PC-3 (cell line): ENCODE results near the gene CDH16. TPM values are rescaled to one million over a fixed set of nuclear protein-coding genes. Genes with fewer than 3 reads are reported as not detected.

Experiments used
- ATAC-seq: fragments of 200-7000 bp; cut with Tn5 transposase; 2 replicates; pipeline ENCODE4 v1.9.1; 2020; ENCODE audit warnings: mild to moderate bottlenecking, moderate library complexity
- BruUV-seq: library from RNA; stranded (reverse); fragments of 400-500 nt; replicated peaks from 2 replicates; lab custom pipeline; 2021; lab: Mats Ljungman, UMichigan
- CTCF ChIA-PET: fragments of 300-600 bp; sonication (Branson Sonifier 250); formaldehyde crosslinking; loops from one replicate; lab custom pipeline; 2022; ENCODE audit warnings: antibody characterized with exemption; lab: Charles Lee
- POLR2A ChIA-PET: fragments of 300-600 bp; sonication (Branson Sonifier 250); formaldehyde crosslinking; loops from one replicate; lab custom pipeline; 2022; ENCODE audit warnings: antibody characterized with exemption; ENCODE audit not compliant: unreplicated experiment; lab: Charles Lee
- DNase-seq: peaks from one replicate; pipeline ENCODE4 v3.0.0-alpha.2; 2015
- H2AFZ ChIP-seq: fragments of 300-600 bp; sonication (generic); 2 replicates; pipeline ENCODE4 v1.6.0; 2016; ENCODE audit warnings: antibody characterized with exemption, low read length
- H3F3A ChIP-seq: fragments of 300-600 bp; sonication (generic); one replicate; pipeline ENCODE4 v1.6.0; 2017; ENCODE audit warnings: antibody characterized with exemption, low read length, control low read depth, mild to moderate bottlenecking; ENCODE audit not compliant: unreplicated experiment
- H3K27ac ChIP-seq: fragments of 300-600 bp; sonication (generic); 2 replicates; pipeline ENCODE4 v1.5.1; 2016; ENCODE audit warnings: mild to moderate bottlenecking, low read length
- H3K27me3 ChIP-seq: fragments of 300-600 bp; sonication (generic); 2 replicates; pipeline ENCODE4 v1.6.1; 2016; ENCODE audit warnings: low read length, mixed read lengths
- H3K36me3 ChIP-seq: fragments of 300-600 bp; sonication (generic); 2 replicates; pipeline ENCODE4 v1.6.1; 2016; ENCODE audit warnings: low read depth, mixed run types, low read length, mixed read lengths
- H3K4me1 ChIP-seq: fragments of 300-600 bp; sonication (generic); 2 replicates; pipeline ENCODE4 v1.5.1; 2016; ENCODE audit warnings: low read length; ENCODE audit not compliant: insufficient read depth
- H3K4me2 ChIP-seq: fragments of 300-600 bp; sonication (generic); 2 replicates; pipeline ENCODE4 v1.6.0; 2016; ENCODE audit warnings: low read length
- H3K4me3 ChIP-seq: fragments of 300-600 bp; sonication (generic); 2 replicates; pipeline ENCODE4 v1.5.1; 2016; ENCODE audit warnings: mild to moderate bottlenecking, low read length, mixed read lengths
- H3K79me2 ChIP-seq: fragments of 300-600 bp; sonication (generic); 2 replicates; pipeline ENCODE4 v1.6.1; 2017; ENCODE audit warnings: low read length, mixed read lengths
- H3K9ac ChIP-seq: fragments of 300-600 bp; sonication (generic); 2 replicates; pipeline ENCODE4 v1.6.0; 2016; ENCODE audit warnings: mild to moderate bottlenecking, low read length
- H3K9me2 ChIP-seq: fragments of 300-600 bp; sonication (generic); replicated peaks from 2 replicates; pipeline ENCODE4 v1.6.1; 2016; ENCODE audit warnings: mixed run types, low read length, mixed read lengths
- H3K9me3 ChIP-seq: fragments of 300-600 bp; sonication (generic); 2 replicates; pipeline ENCODE4 v1.6.1; 2016; ENCODE audit warnings: low read length, mixed read lengths
- H4K20me1 ChIP-seq: fragments of 300-600 bp; sonication (generic); 2 replicates; pipeline ENCODE4 v1.6.1; 2016; ENCODE audit warnings: low read length, mixed read lengths
- EZH2 ChIP-seq: fragments of 300-600 bp; sonication (generic); IDR thresholded peaks from one replicate; pipeline ENCODE4 v1.6.1; 2017; ENCODE audit warnings: antibody characterized with exemption, mild to moderate bottlenecking, low read length; ENCODE audit not compliant: unreplicated experiment
- EZH2phosphoT487 ChIP-seq: fragments of 300-600 bp; sonication (generic); IDR thresholded peaks from 2 replicates; pipeline ENCODE4 v1.6.1; 2018; ENCODE audit warnings: mild to moderate bottlenecking, antibody characterized with exemption, low read length, borderline replicate concordance
- intact Hi-C: fragments of 100-400 bp; cut with micrococcal nuclease; formaldehyde crosslinking; loops from 2 replicates; pipeline ENCODE4 v1.9.0; 2023
- total RNA-seq: library from RNA; depleted of rRNA; stranded (reverse); fragments of >200 nt; gene quantifications from 2 replicates; pipeline ENCODE4 v1.2.3, GENCODE V29; 2014
- TF ChIP-seq, protein P1 (sequence below): fragments of 300-600 bp; sonication (generic); conservative IDR thresholded peaks from 2 replicates; pipeline ENCODE4 v1.5.1; 2017; ENCODE audit warnings: antibody characterized with exemption, low read depth, mild to moderate bottlenecking, low read length

Gene CDH16
- total RNA-seq, 1 experiment from 2014 or later: not detected

DNA sequence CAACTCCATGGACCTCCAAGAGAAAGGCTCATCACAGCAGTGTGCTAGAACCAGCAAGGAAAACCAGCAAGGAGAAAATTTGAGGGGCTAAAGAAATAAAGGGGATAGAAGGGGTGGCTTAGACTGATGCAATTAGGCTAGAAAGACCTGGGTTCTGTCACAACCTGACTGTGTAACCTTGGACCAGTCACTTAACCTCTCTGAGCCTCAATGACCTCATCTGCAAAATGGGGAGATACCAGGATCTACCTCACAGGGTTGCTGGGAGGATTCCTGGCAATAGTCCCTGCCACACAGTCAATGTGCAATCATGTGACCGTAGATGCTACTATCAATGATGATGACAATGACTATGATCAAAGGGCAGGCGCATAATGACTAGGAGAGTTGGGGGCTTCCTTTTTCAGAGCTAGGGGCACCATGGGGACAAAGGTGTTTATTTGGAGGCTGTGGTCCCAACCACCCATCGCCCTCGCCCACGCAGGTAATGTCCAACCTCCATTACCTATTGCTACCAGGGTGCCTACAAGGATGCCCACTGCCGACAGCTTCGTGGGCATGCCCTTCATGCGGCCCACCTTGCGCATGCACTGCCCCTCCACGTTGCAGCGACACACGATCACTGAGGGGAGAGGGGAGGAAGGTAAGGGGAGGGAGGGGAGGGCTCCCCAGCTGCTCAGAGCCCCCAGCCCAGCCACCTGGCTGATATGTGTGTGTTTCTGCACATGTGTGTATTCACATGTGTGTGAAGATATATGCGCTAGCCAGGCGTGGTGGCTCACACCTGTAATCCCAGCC lies 9.7 kb downstream of the CDH16 start:
- Histone ChIP-seq H3K9me3 (no peaks in the 10 kb centered on the region), H3K9ac (no peak overlapping the region), H3K36me3 (no peaks in the 10 kb centered on the region), H3K27me3 (no peaks in the 10 kb centered on the region), H3F3A (no peaks in the 10 kb centered on the region), H3K9me2 (no peaks in the 10 kb centered on the region), H3K4me3 (no peak overlapping the region), H3K27ac (no peak overlapping the region), H3K4me1 (no peaks in the 10 kb centered on the region), H2AFZ (no peak overlapping the region), H3K4me2 (no peak overlapping the region), H3K79me2 (no peaks in the 10 kb centered on the region), H4K20me1 (no peaks in the 10 kb centered on the region)
- ChIA-PET POLR2A (no interaction called here), CTCF (interaction anchor here (0.6 kb wide), 1 partner anchor 339 kb away, joined by 3 read pairs; no protein-coding TSS in a partner anchor)
- intact Hi-C loops: no loop called here
- ATAC-seq (no peak), DNase-seq (no peak)
- BruUV-seq: no TSS peak
- TF ChIP-seq, protein P1, sequence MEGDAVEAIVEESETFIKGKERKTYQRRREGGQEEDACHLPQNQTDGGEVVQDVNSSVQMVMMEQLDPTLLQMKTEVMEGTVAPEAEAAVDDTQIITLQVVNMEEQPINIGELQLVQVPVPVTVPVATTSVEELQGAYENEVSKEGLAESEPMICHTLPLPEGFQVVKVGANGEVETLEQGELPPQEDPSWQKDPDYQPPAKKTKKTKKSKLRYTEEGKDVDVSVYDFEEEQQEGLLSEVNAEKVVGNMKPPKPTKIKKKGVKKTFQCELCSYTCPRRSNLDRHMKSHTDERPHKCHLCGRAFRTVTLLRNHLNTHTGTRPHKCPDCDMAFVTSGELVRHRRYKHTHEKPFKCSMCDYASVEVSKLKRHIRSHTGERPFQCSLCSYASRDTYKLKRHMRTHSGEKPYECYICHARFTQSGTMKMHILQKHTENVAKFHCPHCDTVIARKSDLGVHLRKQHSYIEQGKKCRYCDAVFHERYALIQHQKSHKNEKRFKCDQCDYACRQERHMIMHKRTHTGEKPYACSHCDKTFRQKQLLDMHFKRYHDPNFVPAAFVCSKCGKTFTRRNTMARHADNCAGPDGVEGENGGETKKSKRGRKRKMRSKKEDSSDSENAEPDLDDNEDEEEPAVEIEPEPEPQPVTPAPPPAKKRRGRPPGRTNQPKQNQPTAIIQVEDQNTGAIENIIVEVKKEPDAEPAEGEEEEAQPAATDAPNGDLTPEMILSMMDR: no peak
- TF ChIP-seq EZH2 (no peak), EZH2phosphoT487 (no peak)

DNA sequence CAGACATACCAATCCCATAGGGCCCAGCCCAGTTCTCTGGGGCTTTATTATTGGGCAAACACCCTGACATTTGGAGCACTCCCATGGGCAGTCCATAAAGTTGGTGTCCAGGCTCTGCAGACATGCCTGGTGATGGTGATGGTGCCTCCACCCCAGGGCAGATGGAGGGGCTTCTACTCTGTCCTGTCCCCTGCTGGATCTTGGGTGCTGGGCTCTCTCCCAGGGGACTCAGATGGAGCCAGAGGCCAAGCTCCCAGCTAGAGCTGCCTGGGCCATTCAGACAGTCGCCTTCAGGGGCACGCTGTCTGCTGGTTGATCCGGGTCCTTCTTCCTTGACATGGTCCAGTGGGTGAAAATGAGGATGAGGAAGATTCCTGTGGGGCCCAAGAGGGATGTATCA lies 10.6 kb downstream of the CDH16 start:
- ChIA-PET CTCF (no interaction called here), POLR2A (no interaction called here)
- H3F3A ChIP-seq: no peaks in the 10 kb centered on the region
- no peak overlapping the region for H3K4me2 ChIP-seq
- no peaks in the 10 kb centered on the region for H3K27me3 ChIP-seq
- H3K9me3 ChIP-seq: no peaks in the 10 kb centered on the region
- BruUV-seq: no TSS peak
- H2AFZ ChIP-seq: no peak overlapping the region
- no peaks in the 10 kb centered on the region for H3K79me2 ChIP-seq
- no peak overlapping the region for H3K9ac ChIP-seq
- DNase-seq (no peak), ATAC-seq (no peak)
- H4K20me1 ChIP-seq: no peaks in the 10 kb centered on the region
- no peak overlapping the region for H3K4me3 ChIP-seq
- intact Hi-C loops: no loop called here
- no peaks in the 10 kb centered on the region for H3K4me1 ChIP-seq
- no peak for TF ChIP-seq EZH2
- TF ChIP-seq, protein P1: no peak
- TF ChIP-seq EZH2phosphoT487: no peak
- H3K27ac ChIP-seq: no peak overlapping the region
- H3K9me2 ChIP-seq: no peaks in the 10 kb centered on the region
- H3K36me3 ChIP-seq: no peaks in the 10 kb centered on the region
